Endothelial cell of umbilical vein (primary cell): ENCODE measurements around the gene CELA2B. TPM values are rescaled to one million over a fixed set of nuclear protein-coding genes. Genes with fewer than 3 reads are reported as not detected.
A peak's percentile ranks its signal among the peaks of the same experiment; 100 is the strongest.

Experiments used
- BruUV-seq: library from RNA; stranded (reverse); fragments of 400-500 nt; replicated peaks from 2 replicates; lab custom pipeline; 2021; lab: Mats Ljungman, UMichigan
- CTCF ChIA-PET: fragments of 300-600, 350-600 bp; sonication (Branson Sonifier 250); formaldehyde crosslinking; loops from one replicate; lab custom pipeline; 2021; ENCODE audit warnings: antibody characterized with exemption, inconsistent platforms; lab: Charles Lee
- POLR2A ChIA-PET: fragments of 300-600, 350-600 bp; sonication (Branson Sonifier 250); formaldehyde crosslinking; loops from one replicate; lab custom pipeline; 2021; ENCODE audit warnings: antibody characterized with exemption, inconsistent platforms; lab: Charles Lee
- DNase-seq: peaks from one replicate; pipeline ENCODE4 v3.0.0-alpha.2; 2011; ENCODE audit warnings: low read depth, low spot score
- FAIRE-seq: peaks from 2 replicates; lab custom pipeline; 2011; peaks lifted over from hg19 to GRCh38; lab: Jason Lieb, UNC
- H2AFZ ChIP-seq: 2 replicates; pipeline ENCODE4 v1.6.0; 2012; ENCODE audit warnings: low read depth, low read length, control low read depth, inconsistent platforms
- H3K27ac ChIP-seq: 2 replicates; pipeline ENCODE4 v1.5.1; 2011; ENCODE audit warnings: low read depth, mild to moderate bottlenecking, control low read depth, low read length, moderate library complexity; ENCODE audit not compliant: insufficient read depth
- H3K27me3 ChIP-seq, 2 experiments: 2 replicates each; pipeline versions ENCODE4 v1.6.0 to v1.6.1; 2011; ENCODE audit warnings: low read length in 2 of 2, mixed read lengths in 1 of 2; ENCODE audit not compliant: control insufficient read depth in 2 of 2, insufficient read depth in 2 of 2
- H3K36me3 ChIP-seq, 2 experiments: 2 replicates in 1 of 2; 3 replicates in 1 of 2; pipeline ENCODE4 v1.5.1; 2011; ENCODE audit warnings: low read length in 2 of 2, mild to moderate bottlenecking in 1 of 2, moderate library complexity in 1 of 2; ENCODE audit not compliant: control insufficient read depth in 2 of 2, insufficient read depth in 2 of 2; ENCODE audit errors: extremely low read depth in 1 of 2
- H3K4me1 ChIP-seq: 3 replicates; pipeline ENCODE4 v1.5.1; 2011; ENCODE audit warnings: mild to moderate bottlenecking, low read length; ENCODE audit not compliant: control insufficient read depth, insufficient read depth; ENCODE audit errors: extremely low read depth
- H3K4me2 ChIP-seq: 2 replicates; pipeline ENCODE4 v1.6.1; 2011; ENCODE audit warnings: low read length, control low read depth, mixed read lengths; ENCODE audit not compliant: insufficient read depth
- H3K4me3 ChIP-seq, 3 experiments: fragments of 200-600 bp in 1 of 3; sonication (generic), shearing (Covaris generic) in 1 of 3; replicated peaks in 1 of 3; 2 replicates each; pipeline ENCODE4 v1.5.1; 2011 to 2016; ENCODE audit warnings: control low read depth in 3 of 3, low read length in 3 of 3, mild to moderate bottlenecking in 2 of 3, inconsistent platforms in 1 of 3, low read depth in 1 of 3, moderate library complexity in 1 of 3; ENCODE audit not compliant: insufficient read depth in 1 of 3
- H3K79me2 ChIP-seq: 2 replicates; pipeline ENCODE4 v1.6.0; 2012; ENCODE audit warnings: low read length, inconsistent platforms; ENCODE audit not compliant: control insufficient read depth, insufficient read depth
- H3K9ac ChIP-seq: replicated peaks from 2 replicates; pipeline ENCODE3; 2011; ENCODE audit warnings: low read length, control low read depth; ENCODE audit not compliant: insufficient read depth; ENCODE audit errors: extremely low read depth
- H3K9me1 ChIP-seq: replicated peaks from 3 replicates; pipeline ENCODE4 v1.6.0; 2011; ENCODE audit warnings: mild to moderate bottlenecking, low read length; ENCODE audit not compliant: control insufficient read depth, insufficient read depth; ENCODE audit errors: extremely low read depth
- H3K9me3 ChIP-seq: replicated peaks from 2 replicates; pipeline ENCODE4 v1.5.1; 2012; ENCODE audit warnings: low read length, inconsistent platforms; ENCODE audit not compliant: control insufficient read depth, insufficient read depth
- H4K20me1 ChIP-seq: replicated peaks from 2 replicates; pipeline ENCODE3; 2011; ENCODE audit warnings: mild to moderate bottlenecking, low read length; ENCODE audit not compliant: control insufficient read depth, insufficient read depth; ENCODE audit errors: extremely low read depth
- EZH2 ChIP-seq: IDR thresholded peaks from 2 replicates; pipeline ENCODE4 v1.6.1; 2012; ENCODE audit warnings: borderline replicate concordance, low read depth, mild to moderate bottlenecking, moderate library complexity, low read length, inconsistent platforms; ENCODE audit not compliant: severe bottlenecking
- FOS ChIP-seq: IDR thresholded peaks from 2 replicates; pipeline ENCODE4 v1.6.1; 2011; ENCODE audit warnings: mild to moderate bottlenecking, low read length, moderate library complexity, borderline replicate concordance; ENCODE audit not compliant: insufficient read depth
- GATA2 ChIP-seq: IDR thresholded peaks from 2 replicates; pipeline ENCODE4 v1.7.0; 2011; ENCODE audit warnings: low read depth, mild to moderate bottlenecking, moderate library complexity, mixed read lengths, low read length; ENCODE audit not compliant: insufficient read length, insufficient read depth
- JUN ChIP-seq: IDR thresholded peaks from 2 replicates; pipeline ENCODE4 v1.6.1; 2011; ENCODE audit warnings: borderline replicate concordance, low read depth; ENCODE audit not compliant: insufficient read length, insufficient read depth
- MYC ChIP-seq: IDR thresholded peaks from one replicate; pipeline ENCODE4 v1.6.1; 2011; ENCODE audit warnings: mild to moderate bottlenecking, low read depth, low read length
- POLR2A ChIP-seq: IDR thresholded peaks from 2 replicates; pipeline ENCODE4 v1.6.1; 2012; ENCODE audit warnings: low read depth, mild to moderate bottlenecking, control low read depth, low read length
- POLR2AphosphoS5 ChIP-seq: IDR thresholded peaks from 2 replicates; pipeline ENCODE4 v1.6.1; 2012; ENCODE audit warnings: low read depth, mild to moderate bottlenecking, control low read depth, low read length, moderate library complexity; ENCODE audit not compliant: insufficient read depth
- dilution Hi-C: fragments of 300-500 bp; cut with MboI; formaldehyde crosslinking; loops from one replicate; pipeline ENCODE4 v1.15.0; 2019; ENCODE audit warnings: low sequenced_read_pairs; ENCODE audit not compliant: extremely low pct_ligation_motif_present
- intact Hi-C: fragments of 100-400 bp; cut with micrococcal nuclease; formaldehyde crosslinking; loops from one replicate; pipeline ENCODE4 v1.10.0; 2022
- polyA plus RNA-seq, 4 experiments: library from polyadenylated mRNA; depleted of rRNA in 3 of 4; stranded (reverse) in 3 of 4; unstranded in 1 of 4; fragments of >200 nt; gene quantifications; 2 replicates each; pipeline versions ENCODE4 v1.2.1 to v1.2.3, GENCODE V29; 2011 to 2012; ENCODE audit warnings: missing spikeins in 1 of 4
- total RNA-seq: library from RNA; stranded (reverse); gene quantifications from 2 replicates; pipeline ENCODE4 v1.2.3, GENCODE V29; 2021
- TF ChIP-seq, protein P1 (sequence below): IDR thresholded peaks from 2 replicates; pipeline ENCODE4 v1.6.1; 2011; ENCODE audit not compliant: insufficient read depth, insufficient read length
- TF ChIP-seq, protein P2 (sequence below), 2 donors: IDR thresholded peaks; 1 replicate in 1 of 2; 2 replicates in 1 of 2; pipeline ENCODE4 v1.5.1; 2011; ENCODE audit warnings: low read length in 2 of 2, mild to moderate bottlenecking in 2 of 2, moderate library complexity in 2 of 2, control low read depth in 1 of 2, inconsistent platforms in 1 of 2, low read depth in 1 of 2; ENCODE audit not compliant: insufficient read depth in 1 of 2; ENCODE audit errors: extremely low read depth in 1 of 2

CELA2B gene
- total and polyA plus RNA-seq, 2 donors (not counting 3 experiments of a cell fraction or from before 2014, with no cell fraction given) = not detected

GRCh38 chr1:15493869-15494390 is 18.0 kb downstream of the CELA2B start:
- DNase-seq (peak; percentile 40), FAIRE-seq (peak; percentile 84)
- ChIA-PET POLR2A (no interaction called here), CTCF (no interaction called here)
- peaks cover 7% of the 10 kb centered on the region for H3K4me1 ChIP-seq
- no peaks in the 10 kb centered on the region for H3K9me3 ChIP-seq
- peaks cover 0 to 3% of the 10 kb centered on the region in 2 experiments for H3K36me3 ChIP-seq
- dilution Hi-C loops (no loop called here), intact Hi-C loops (no loop called here)
- no peak for TF ChIP-seq POLR2A
- TF ChIP-seq JUN = peak; percentile 21
- no peaks in the 10 kb centered on the region for H3K27me3 ChIP-seq
- no TSS peak for BruUV-seq
- H4K20me1 ChIP-seq = no peaks in the 10 kb centered on the region
- H3K9ac ChIP-seq = no peak overlapping the region
- no peaks in the 10 kb centered on the region for H3K79me2 ChIP-seq
- no peaks in the 10 kb centered on the region for H3K9me1 ChIP-seq
- H2AFZ ChIP-seq = no peak overlapping the region
- no peak overlapping the region for H3K4me2 ChIP-seq
- no peak overlapping the region for H3K4me3 ChIP-seq
- no peak overlapping the region for H3K27ac ChIP-seq

DNA sequence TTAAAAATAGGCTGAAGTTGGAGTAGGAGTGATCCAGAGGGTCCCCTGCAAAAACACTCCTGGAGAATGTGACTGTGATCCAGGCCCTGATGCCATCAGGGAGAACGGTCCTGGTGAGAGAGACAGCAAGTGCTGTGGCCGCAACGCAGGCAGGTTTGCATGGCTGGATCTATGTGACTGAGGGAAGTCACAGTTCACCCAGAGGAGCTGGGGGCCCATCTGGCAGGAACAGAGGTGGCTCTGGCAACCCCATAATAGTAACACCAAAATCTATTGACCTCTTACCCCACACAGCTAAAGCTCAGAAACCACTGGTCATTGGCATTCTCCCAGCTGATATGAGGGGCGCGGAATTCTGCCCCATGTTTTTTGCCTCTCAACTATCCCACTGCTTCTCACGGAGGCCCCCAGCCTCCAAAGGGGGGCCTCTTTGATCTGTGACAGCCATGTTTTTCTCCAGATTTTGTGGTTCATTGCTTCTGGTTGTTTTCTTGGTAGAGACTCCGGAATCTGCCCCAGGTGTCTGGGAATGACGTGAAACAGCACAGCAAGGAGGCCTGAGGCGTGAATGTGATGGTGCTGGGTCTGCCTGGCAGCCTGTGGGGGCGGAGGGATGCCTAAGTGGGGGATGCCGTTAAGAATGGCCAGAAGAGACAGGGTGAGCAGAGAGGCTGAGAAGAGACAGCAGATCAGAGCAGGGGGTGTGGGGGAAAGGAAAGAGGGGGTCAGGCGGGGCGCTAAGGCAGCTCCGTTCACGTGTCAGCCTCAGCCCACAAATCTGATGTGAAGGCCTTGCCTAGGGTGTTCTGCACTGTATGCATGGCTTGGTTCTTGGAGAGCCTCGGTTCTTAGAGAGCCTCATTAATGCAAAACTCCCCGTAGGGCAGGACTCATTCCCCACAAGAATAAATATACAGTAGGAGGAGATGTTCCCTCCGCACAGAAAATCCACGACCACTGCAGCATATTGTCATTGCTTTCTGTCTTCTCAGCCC is 24.6 kb downstream of the CELA2B start:
- ChIA-PET CTCF (interaction anchor here (1.0 to 3.6 kb wide), 6 partner anchors 8 to 177 kb away, joined by 3 to 22 read pairs (median 5); no protein-coding TSS in a partner anchor), POLR2A (no interaction called here)
- Histone ChIP-seq H2AFZ (no peak overlapping the region), H3K9me1 (no peaks in the 10 kb centered on the region), H4K20me1 (no peaks in the 10 kb centered on the region), H3K4me3 (no peak overlapping the region), H3K9me3 (no peaks in the 10 kb centered on the region), H3K4me2 (no peak overlapping the region), H3K27me3 (no peaks in the 10 kb centered on the region), H3K4me1 (no peaks in the 10 kb centered on the region), H3K27ac (no peak overlapping the region), H3K79me2 (no peaks in the 10 kb centered on the region), H3K9ac (no peak overlapping the region), H3K36me3 (no peaks in the 10 kb centered on the region)
- BruUV-seq = no TSS peak
- intact Hi-C loops = loop anchor here (1.0 kb wide), 2 partner anchors 69 to 177 kb away; no protein-coding TSS in a partner anchor
- FAIRE-seq (no peak), DNase-seq (no peak)
- TF ChIP-seq MYC (no peak), FOS (no peak), EZH2 (no peak), GATA2 (no peak), JUN (no peak), POLR2AphosphoS5 (no peak), POLR2A (no peak)
- TF ChIP-seq, protein P1, sequence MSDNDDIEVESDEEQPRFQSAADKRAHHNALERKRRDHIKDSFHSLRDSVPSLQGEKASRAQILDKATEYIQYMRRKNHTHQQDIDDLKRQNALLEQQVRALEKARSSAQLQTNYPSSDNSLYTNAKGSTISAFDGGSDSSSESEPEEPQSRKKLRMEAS = no peak
- TF ChIP-seq, protein P2, sequence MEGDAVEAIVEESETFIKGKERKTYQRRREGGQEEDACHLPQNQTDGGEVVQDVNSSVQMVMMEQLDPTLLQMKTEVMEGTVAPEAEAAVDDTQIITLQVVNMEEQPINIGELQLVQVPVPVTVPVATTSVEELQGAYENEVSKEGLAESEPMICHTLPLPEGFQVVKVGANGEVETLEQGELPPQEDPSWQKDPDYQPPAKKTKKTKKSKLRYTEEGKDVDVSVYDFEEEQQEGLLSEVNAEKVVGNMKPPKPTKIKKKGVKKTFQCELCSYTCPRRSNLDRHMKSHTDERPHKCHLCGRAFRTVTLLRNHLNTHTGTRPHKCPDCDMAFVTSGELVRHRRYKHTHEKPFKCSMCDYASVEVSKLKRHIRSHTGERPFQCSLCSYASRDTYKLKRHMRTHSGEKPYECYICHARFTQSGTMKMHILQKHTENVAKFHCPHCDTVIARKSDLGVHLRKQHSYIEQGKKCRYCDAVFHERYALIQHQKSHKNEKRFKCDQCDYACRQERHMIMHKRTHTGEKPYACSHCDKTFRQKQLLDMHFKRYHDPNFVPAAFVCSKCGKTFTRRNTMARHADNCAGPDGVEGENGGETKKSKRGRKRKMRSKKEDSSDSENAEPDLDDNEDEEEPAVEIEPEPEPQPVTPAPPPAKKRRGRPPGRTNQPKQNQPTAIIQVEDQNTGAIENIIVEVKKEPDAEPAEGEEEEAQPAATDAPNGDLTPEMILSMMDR (IDR thresholded peaks at IDR 0.05; ENCODE audit: extremely low read depth in 1 of 2, insufficient read depth in 1 of 2, low read depth in 1 of 2, low read length in 2 of 2) = no peak
- dilution Hi-C loops = no loop called here
